Fibroblast of mammary gland (primary cell): ENCODE data around the gene TUT7.

ENCODE experiments used
- DNase-seq: peaks from one replicate; pipeline ENCODE4 v3.0.0-alpha.2; 2010; ENCODE audit warnings: low read depth
- H3K4me3 ChIP-seq: 2 replicates; pipeline ENCODE4 v1.5.1; 2011; ENCODE audit warnings: low read depth, mild to moderate bottlenecking, low read length, moderate library complexity; ENCODE audit not compliant: control insufficient read depth
- CTCF ChIP-seq: conservative IDR thresholded peaks from 2 replicates; pipeline ENCODE4 v1.5.1; 2011; ENCODE audit warnings: low read depth, low read length, inconsistent platforms; ENCODE audit not compliant: control insufficient read depth, insufficient read depth

Gene TUT7

DNA sequence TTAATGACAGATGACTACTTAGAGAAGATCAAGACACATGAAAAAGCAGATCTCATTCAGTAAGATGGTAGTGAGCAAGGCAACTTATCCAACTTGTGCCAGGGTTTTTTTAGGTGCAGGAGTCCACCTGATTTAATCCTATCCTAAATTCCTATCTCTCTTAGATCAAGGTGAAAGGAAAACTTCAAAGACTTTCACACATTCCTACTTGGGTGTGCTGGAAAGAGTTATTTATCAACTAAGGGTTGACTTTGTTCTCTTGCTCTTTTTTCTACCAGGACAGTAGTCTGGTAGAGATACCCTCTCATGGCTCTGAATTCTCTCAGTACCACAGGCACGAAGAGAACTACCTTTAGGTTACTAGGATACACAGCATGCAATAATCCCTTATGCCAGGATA is 18.2 kb downstream of the TUT7 start:
- DNase-seq, result no peak
- no peak overlapping the region for H3K4me3 ChIP-seq
- TF ChIP-seq CTCF, result no peak

GRCh38 chr9:86333651-86334050 is 20.6 kb downstream of the TUT7 start:
- no peak for TF ChIP-seq CTCF
- DNase-seq, result no peak
- no peak overlapping the region for H3K4me3 ChIP-seq

DNA sequence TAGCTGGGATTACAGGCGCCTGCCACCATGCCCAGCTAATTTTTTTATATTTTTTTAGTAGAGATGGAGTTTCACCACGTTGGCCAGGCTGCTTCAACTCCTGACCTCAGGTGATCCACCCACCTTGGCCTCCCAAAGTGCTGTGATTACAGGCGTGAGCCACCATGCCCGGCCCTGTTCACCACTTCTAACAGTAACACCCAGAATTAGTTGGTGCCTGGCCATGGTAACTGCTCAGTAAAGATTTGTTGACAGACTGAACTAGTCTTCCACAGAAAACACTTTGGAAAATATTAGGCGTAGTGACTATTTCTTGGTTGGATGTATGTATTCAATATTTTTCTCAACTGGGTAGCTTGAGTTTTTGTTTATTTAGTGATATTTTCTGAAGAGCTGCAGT is 24.0 kb downstream of the TUT7 start:
- no peak for DNase-seq
- TF ChIP-seq CTCF, result no peak
- H3K4me3 ChIP-seq, result no peak overlapping the region

GRCh38 chr9:86329649-86330048 is 24.6 kb downstream of the TUT7 start:
- peak; percentile 19 for DNase-seq
- no peak for TF ChIP-seq CTCF
- H3K4me3 ChIP-seq, result no peak overlapping the region

- DNase-seq, result no peak
- no peak for TF ChIP-seq CTCF
- no peak overlapping the region for H3K4me3 ChIP-seq
Measured at GRCh38 chr9:86328156-86328555, 26.1 kb downstream of the TUT7 start.

GRCh38 chr9:86326536-86326935 is 27.7 kb downstream of the TUT7 start:
- no peak for DNase-seq
- H3K4me3 ChIP-seq, result no peak overlapping the region
- no peak for TF ChIP-seq CTCF

DNA sequence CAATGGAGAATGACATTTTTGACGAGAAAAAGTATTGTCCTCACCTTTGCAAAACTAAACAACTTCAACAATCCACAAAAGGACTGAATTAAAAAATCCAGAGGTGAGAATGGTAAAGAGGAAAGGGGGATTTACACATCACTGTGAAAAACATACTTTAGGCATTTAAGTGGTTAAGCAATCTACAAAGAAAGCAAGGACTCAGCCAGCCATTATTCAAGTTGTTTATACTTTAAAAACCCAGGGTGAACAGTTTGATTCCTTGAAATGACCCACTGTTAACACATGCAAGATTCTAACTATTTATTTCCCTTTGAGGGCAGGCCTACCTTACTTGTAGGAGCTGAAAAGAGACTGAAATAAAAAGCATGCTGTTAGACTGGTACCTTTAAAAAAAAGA is 29.3 kb downstream of the TUT7 start:
- TF ChIP-seq CTCF, result no peak
- no peak overlapping the region for H3K4me3 ChIP-seq
- peak; percentile 23 for DNase-seq
